ENCODE data around the gene ZBTB32.

ZBTB32 gene

GRCh38 chr19:35695895-35696422 is 8.4 kb upstream of the ZBTB32 start:
- DNase-seq, result no peak

GRCh38 chr19:35696835-35697234 is 7.5 kb upstream of the ZBTB32 start:
- no peak for DNase-seq

GRCh38 chr19:35702223-35703012 is 1.9 kb upstream of the ZBTB32 start:
- DNase-seq, result peak; percentile 95

GRCh38 chr19:35703343-35703742 is 1.0 kb upstream of the ZBTB32 start:
- no peak for DNase-seq

- DNase-seq, result no peak
These were observed 4.0 kb downstream of the ZBTB32 start for GRCh38 chr19:35708391-35708790.

GRCh38 chr19:35710784-35711723 is 6.7 kb downstream of the ZBTB32 start:
- DNase-seq, result no peak

GRCh38 chr19:35712567-35713505 is 8.5 kb downstream of the ZBTB32 start:
- no peak for DNase-seq

DNA sequence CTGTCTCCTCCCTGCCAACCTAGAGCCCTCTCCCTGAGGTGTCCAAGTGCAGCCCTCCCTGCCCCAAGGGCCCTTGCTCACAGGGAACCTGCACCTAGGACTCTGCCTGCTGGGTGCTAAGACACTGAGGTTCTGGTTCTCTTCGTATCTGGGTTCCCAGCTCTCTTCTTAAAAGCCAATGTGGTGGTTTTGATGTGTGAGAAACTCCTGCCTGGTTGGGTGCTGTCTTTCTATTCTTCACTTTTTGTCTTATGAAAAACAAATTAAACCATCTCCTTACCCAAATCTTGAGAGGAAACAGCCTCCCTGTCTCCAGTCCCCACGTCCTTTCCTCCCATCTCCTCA is 9.1 kb downstream of the ZBTB32 start:
- no peak for DNase-seq

DNA sequence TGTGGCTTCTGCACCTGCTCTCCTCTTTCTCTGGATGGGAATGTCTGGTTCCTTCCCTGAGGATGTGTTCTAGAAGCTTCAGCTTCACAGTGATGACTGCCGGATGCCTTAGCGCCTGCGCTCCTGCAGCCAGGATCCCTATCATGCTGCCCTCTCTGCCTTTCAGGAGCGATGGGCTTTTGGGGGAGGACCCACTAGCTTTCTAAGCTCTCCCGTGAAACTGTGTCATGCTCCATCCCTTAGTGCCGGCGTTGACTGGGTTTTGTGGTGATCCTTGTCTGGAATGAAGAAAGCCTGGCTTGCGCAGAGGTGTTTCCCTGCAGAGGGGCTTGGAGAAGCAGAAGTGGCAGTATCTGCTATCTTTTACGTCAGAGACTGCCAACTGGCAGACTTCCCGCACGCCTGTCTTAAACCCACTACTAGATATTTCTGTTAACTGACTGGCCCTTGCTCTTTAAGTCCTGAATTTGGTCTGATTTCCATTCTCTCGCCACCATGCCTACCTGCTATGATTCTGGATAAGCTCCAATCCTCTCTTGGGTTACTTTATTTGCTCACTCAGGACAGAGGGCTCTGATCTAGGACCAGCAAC is 9.6 kb downstream of the ZBTB32 start:
- no peak for DNase-seq

- DNase-seq, result no peak
These were observed 10.4 kb downstream of the ZBTB32 start for GRCh38 chr19:35714601-35715354.

GRCh38 chr19:35715355-35715809 is 11.0 kb downstream of the ZBTB32 start:
- no peak for DNase-seq

DNA sequence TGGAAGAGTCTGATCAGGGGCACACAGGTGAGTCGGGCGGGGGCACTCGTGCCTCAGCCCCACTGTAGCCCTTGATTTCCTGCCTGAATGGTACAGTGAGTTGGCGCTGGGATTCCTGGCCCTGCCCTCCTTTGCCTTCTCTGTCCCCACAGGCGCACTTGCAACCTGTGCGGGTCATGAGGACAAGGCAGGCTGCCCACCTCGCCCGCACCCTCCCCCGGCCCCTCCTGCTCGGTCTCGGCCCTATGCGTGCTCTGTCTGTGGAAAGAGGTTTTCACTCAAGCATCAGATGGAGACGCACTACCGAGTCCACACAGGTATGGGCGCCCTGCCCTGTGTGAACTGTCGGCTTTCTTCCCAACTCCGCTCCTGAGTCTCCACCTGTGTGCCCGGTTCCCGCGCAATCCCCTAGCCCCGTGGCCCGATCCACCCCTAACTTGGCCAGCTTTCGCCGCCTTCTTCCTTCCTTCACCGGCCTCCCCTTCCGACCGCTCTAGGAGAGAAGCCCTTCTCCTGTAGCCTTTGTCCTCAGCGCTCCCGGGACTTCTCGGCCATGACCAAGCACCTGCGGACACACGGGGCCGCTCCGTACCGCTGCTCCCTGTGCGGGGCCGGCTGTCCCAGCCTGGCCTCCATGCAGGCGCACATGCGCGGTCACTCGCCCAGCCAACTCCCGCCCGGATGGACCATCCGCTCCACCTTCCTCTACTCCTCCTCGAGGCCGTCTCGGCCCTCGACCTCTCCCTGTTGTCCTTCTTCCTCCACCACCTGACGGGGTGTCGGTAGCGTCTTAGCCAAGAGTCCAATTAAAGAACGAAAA is 11.8 kb downstream of the ZBTB32 start:
- DNase-seq, result no peak

DNA sequence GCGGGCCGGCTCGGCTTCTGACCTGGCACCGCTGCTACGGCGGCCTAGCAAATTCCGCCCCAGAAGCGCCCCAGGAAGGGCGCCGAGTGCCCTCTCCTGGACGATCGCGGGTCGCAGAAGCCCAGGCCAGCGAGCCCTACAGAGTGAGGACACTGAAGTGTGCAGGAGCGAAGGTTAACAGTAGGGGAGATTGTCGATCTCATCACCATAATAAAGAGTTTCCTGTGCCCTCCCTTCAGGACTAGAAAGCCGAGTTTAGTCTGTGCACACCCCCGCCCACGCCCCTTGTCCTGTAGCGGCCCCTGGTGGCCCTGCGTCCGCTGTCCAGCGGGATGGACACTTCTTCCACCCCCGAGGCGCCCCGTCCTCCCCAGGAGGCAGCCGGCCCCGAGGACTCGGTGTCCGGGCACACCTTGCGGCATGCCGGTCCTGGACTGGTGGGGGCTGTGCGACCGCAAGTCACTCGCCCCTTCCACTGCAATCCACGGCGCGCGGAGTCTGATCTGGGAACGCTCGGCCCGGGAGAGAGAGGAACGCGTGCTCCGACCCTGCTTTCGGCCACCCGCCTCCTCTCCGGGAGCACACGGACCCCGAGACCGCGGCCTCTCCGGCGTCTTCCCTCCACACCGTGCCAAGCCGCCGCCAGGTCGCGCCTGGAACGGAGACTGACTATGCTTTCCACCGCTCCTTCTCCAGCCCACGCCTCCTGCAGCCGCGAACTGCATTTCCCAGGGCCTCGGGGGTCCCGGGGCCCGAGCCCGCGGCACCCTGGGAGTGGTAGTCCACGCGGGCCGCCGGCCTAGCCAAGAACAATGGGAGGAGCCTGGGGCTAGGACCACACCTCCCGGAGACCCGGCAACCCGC is 12.7 kb downstream of the ZBTB32 start:
- peak; percentile 98 for DNase-seq

- DNase-seq, result no peak
These were observed 13.4 kb downstream of the ZBTB32 start, which contains the start of gene KMT2B for GRCh38 chr19:35717665-35718344. TSS of gene KMT2B (plus strand) at chr19:35718003. CDS start at chr19:35718019, 16 bp downstream.

DNA sequence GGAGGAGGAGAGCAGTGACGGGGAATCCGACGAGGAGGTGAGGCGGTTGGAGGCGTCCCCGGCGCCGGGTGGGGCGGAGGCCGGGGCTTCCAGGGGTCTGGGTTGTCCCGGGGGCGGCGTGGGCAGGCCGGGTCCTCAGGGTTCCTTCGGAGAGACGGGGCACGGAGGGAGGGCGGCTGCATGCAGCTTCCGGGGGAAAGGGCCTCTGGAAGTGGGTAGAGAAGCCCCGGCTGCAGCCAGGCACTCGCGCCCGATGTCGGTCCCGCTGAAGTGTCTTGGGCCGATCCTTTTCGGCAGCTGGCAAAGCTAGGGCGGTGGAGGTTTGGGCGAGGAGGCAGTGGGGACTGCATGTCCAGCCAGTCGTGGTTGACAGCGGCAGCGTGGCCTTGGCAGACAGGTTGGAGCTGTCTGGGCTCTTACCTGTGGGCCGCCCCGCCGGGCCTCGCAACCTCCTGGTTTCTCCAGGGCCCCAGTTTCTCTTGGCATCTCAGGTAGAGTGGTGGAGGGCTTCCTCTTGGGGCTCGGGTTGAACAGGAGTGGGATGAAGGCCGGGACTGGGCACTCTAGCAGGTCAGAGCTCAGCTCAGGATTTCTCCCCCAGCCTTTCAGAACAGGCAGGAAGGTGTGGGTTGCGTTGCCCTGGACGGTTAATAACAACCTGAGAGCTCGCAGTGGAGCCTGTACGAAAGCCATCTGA is 14.1 kb downstream of the ZBTB32 start:
- peak; percentile 57 for DNase-seq

- DNase-seq, result no peak
These were observed 15.2 kb downstream of the ZBTB32 start for GRCh38 chr19:35719402-35720162.

DNA sequence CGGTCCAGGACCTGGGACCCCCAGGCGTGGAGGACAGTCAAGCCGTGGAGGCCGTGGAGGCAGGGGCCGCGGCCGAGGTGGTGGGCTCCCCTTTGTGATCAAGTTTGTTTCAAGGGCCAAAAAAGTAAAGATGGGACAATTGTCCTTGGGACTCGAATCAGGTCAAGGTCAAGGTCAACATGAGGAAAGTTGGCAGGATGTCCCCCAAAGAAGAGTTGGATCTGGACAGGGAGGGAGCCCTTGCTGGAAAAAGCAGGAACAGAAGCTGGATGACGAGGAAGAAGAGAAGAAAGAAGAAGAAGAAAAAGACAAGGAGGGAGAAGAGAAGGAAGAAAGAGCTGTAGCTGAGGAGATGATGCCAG is 15.8 kb downstream of the ZBTB32 start:
- no peak for DNase-seq

Data from right hindlimb (tissue), 1 donor.